Vagina (tissue), 2 donors: ENCODE measurements around the gene KRTAP10-3.

Source experiments
- POLR2A ChIP-seq, 2 donors: fragments of 450-650 bp; IDR thresholded peaks; one replicate each; pipeline ENCODE4 v1.6.1; 2017; ENCODE audit warnings: antibody characterized with exemption in 2 of 2, mild to moderate bottlenecking in 2 of 2, moderate library complexity in 2 of 2
- POLR2AphosphoS5 ChIP-seq, 2 donors: sonication (generic); formaldehyde crosslinking; IDR thresholded peaks; one replicate each; pipeline ENCODE4 v1.9.0; 2017; ENCODE audit warnings: antibody characterized with exemption in 2 of 2, mild to moderate bottlenecking in 2 of 2, low read depth in 1 of 2; ENCODE audit not compliant: insufficient read depth in 1 of 2
- TF ChIP-seq, protein P1 (sequence below), 3 experiments: fragments of 450-650 bp in 2 of 3; fragments of 200-600 bp in 1 of 3; sonication (generic) in 1 of 3; IDR thresholded peaks; one replicate each; pipeline ENCODE4 v1.5.1; 2017 to 2019; ENCODE audit warnings: antibody characterized with exemption in 3 of 3, mild to moderate bottlenecking in 2 of 3, moderate library complexity in 2 of 3

DNA sequence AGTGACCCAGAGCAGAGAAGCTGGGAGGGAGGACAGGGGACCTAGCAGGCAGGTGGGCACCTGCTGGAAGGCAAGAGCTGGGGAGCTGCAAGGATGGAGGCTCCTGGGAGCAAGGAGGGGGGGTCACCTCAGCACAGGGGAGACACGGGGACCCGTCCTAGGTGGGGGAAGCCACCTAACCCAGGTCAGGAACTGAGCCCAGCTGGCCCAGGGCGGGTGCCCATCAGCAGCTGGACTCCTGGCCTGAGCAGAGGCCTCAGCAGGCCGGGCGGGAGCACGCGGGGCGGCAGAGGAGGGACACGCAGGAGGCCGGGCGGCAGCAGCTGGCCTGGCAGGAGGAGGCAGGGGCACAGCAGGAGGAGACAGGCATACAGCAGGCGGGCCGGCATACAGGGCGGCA is 19.5 kb downstream of the KRTAP10-3 start:
- TF ChIP-seq, protein P1, sequence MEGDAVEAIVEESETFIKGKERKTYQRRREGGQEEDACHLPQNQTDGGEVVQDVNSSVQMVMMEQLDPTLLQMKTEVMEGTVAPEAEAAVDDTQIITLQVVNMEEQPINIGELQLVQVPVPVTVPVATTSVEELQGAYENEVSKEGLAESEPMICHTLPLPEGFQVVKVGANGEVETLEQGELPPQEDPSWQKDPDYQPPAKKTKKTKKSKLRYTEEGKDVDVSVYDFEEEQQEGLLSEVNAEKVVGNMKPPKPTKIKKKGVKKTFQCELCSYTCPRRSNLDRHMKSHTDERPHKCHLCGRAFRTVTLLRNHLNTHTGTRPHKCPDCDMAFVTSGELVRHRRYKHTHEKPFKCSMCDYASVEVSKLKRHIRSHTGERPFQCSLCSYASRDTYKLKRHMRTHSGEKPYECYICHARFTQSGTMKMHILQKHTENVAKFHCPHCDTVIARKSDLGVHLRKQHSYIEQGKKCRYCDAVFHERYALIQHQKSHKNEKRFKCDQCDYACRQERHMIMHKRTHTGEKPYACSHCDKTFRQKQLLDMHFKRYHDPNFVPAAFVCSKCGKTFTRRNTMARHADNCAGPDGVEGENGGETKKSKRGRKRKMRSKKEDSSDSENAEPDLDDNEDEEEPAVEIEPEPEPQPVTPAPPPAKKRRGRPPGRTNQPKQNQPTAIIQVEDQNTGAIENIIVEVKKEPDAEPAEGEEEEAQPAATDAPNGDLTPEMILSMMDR (IDR thresholded peaks at IDR 0.05) = no peak
- TF ChIP-seq POLR2A (IDR thresholded peaks at IDR 0.05) = no peak
- no peak for TF ChIP-seq POLR2AphosphoS5 (IDR thresholded peaks at IDR 0.05; ENCODE audit: insufficient read depth in 1 of 2, low read depth in 1 of 2)
